ENCODE measurements around the gene CRYBG1. TPM values are rescaled to one million over a fixed set of nuclear protein-coding genes. Genes with fewer than 3 reads are reported as not detected.

CRYBG1 gene
- polyA plus RNA-seq, 1 donor (not counting 4 experiments of a cell fraction or from before 2014, with no cell fraction given): 54.7 TPM

GRCh38 chr6:106568530-106568929 is 208.0 kb downstream of the CRYBG1 start:
- DNase-seq (ENCODE audit: low read depth, low spot score): no peak
- TF ChIP-seq CTCF (optimal IDR thresholded peaks at IDR 0.05 in 1 of 3, IDR thresholded peaks at IDR 0.05 in 1 of 3, conservative IDR thresholded peaks at IDR 0.05 in 1 of 3; ENCODE audit: extremely low read depth in 1 of 3, insufficient read depth in 2 of 3, low read length in 3 of 3): no peak
- TF ChIP-seq EZH2 (IDR thresholded peaks at IDR 0.05; ENCODE audit: low read length): no peak
- H3K27ac ChIP-seq (ENCODE audit: control insufficient read depth, insufficient read depth, low read length): peak overlapping the region; percentile 27
- no peak overlapping the region for H2AFZ ChIP-seq (ENCODE audit: control insufficient read depth, low read length)
- FAIRE-seq: peak; percentile 23
- no peak overlapping the region for H3K4me3 ChIP-seq (ENCODE audit: control insufficient read depth in 2 of 3, extremely low read depth in 1 of 3, insufficient read depth in 2 of 3, low read depth in 1 of 3, low read length in 3 of 3)
- peaks cover 24 to 25% of the 10 kb centered on the region in 2 experiments for H3K36me3 ChIP-seq (ENCODE audit: control insufficient read depth in 2 of 2, extremely low read depth in 1 of 2, insufficient read depth in 2 of 2, low read length in 2 of 2)
- no peaks in the 10 kb centered on the region for H3K79me2 ChIP-seq (ENCODE audit: control insufficient read depth, insufficient read depth, low read length)
- no peaks in the 10 kb centered on the region for H3K9me3 ChIP-seq (ENCODE audit: control insufficient read depth, low read depth, low read length)
- H3K4me2 ChIP-seq (ENCODE audit: control insufficient read depth, extremely low read depth, insufficient read depth, low read depth, low read length): no peak overlapping the region
- H4K20me1 ChIP-seq (ENCODE audit: control insufficient read depth, extremely low read depth, insufficient read depth, low read length): no peaks in the 10 kb centered on the region
- H3K27me3 ChIP-seq (ENCODE audit: control insufficient read depth, extremely low read depth, insufficient read depth, low read length): no peaks in the 10 kb centered on the region
- H3K9me1 ChIP-seq (ENCODE audit: control insufficient read depth, extremely low read depth, insufficient read depth, low read length): no peaks in the 10 kb centered on the region
- dilution Hi-C loops (cut with MboI; ENCODE audit: extremely low pct_ligation_motif_present, low sequenced_read_pairs): no loop called here
- peaks cover 11% of the 10 kb centered on the region for H3K4me1 ChIP-seq (ENCODE audit: control insufficient read depth, extremely low read depth, insufficient read depth, low read length)
- H3K9ac ChIP-seq (ENCODE audit: control insufficient read depth, extremely low read depth, insufficient read depth, low read length): no peak overlapping the region

GRCh38 chr6:106569428-106569827 is 208.9 kb downstream of the CRYBG1 start:
- no peaks in the 10 kb centered on the region for H3K9me1 ChIP-seq (ENCODE audit: control insufficient read depth, extremely low read depth, insufficient read depth, low read length)
- H4K20me1 ChIP-seq (ENCODE audit: control insufficient read depth, extremely low read depth, insufficient read depth, low read length): no peaks in the 10 kb centered on the region
- no peaks in the 10 kb centered on the region for H3K79me2 ChIP-seq (ENCODE audit: control insufficient read depth, insufficient read depth, low read length)
- FAIRE-seq: no peak
- TF ChIP-seq CTCF (optimal IDR thresholded peaks at IDR 0.05 in 1 of 3, IDR thresholded peaks at IDR 0.05 in 1 of 3, conservative IDR thresholded peaks at IDR 0.05 in 1 of 3; ENCODE audit: extremely low read depth in 1 of 3, insufficient read depth in 2 of 3, low read length in 3 of 3) (no peak), EZH2 (IDR thresholded peaks at IDR 0.05; ENCODE audit: low read length) (no peak)
- H3K4me3 ChIP-seq (ENCODE audit: control insufficient read depth in 2 of 3, extremely low read depth in 1 of 3, insufficient read depth in 2 of 3, low read depth in 1 of 3, low read length in 3 of 3): no peak overlapping the region
- H3K9ac ChIP-seq (ENCODE audit: control insufficient read depth, extremely low read depth, insufficient read depth, low read length): no peak overlapping the region
- dilution Hi-C loops (cut with MboI; ENCODE audit: extremely low pct_ligation_motif_present, low sequenced_read_pairs): no loop called here
- no peak overlapping the region for H2AFZ ChIP-seq (ENCODE audit: control insufficient read depth, low read length)
- peaks cover 16 to 19% of the 10 kb centered on the region in 2 experiments for H3K36me3 ChIP-seq (ENCODE audit: control insufficient read depth in 2 of 2, extremely low read depth in 1 of 2, insufficient read depth in 2 of 2, low read length in 2 of 2)
- no peak for DNase-seq (ENCODE audit: low read depth, low spot score)
- H3K4me2 ChIP-seq (ENCODE audit: control insufficient read depth, extremely low read depth, insufficient read depth, low read depth, low read length): no peak overlapping the region
- no peaks in the 10 kb centered on the region for H3K9me3 ChIP-seq (ENCODE audit: control insufficient read depth, low read depth, low read length)
- H3K27me3 ChIP-seq (ENCODE audit: control insufficient read depth, extremely low read depth, insufficient read depth, low read length): no peaks in the 10 kb centered on the region
- peaks cover 11% of the 10 kb centered on the region for H3K4me1 ChIP-seq (ENCODE audit: control insufficient read depth, extremely low read depth, insufficient read depth, low read length)
- H3K27ac ChIP-seq (ENCODE audit: control insufficient read depth, insufficient read depth, low read length): no peak overlapping the region
